GM21528 (cell line): Measurements from ENCODE around the gene ZNF385D.

Experiments
- ATAC-seq: cut with Tn5 transposase; IDR thresholded peaks from one replicate; pipeline ENCODE4 v1.9.1; 2021; ENCODE audit warnings: mild to moderate bottlenecking, moderate library complexity; ENCODE audit not compliant: unreplicated experiment, low FRiP score

The ZNF385D gene, protein sequence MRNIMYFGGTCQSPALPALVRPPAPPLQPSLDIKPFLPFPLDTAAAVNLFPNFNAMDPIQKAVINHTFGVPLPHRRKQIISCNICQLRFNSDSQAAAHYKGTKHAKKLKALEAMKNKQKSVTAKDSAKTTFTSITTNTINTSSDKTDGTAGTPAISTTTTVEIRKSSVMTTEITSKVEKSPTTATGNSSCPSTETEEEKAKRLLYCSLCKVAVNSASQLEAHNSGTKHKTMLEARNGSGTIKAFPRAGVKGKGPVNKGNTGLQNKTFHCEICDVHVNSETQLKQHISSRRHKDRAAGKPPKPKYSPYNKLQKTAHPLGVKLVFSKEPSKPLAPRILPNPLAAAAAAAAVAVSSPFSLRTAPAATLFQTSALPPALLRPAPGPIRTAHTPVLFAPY

DNA sequence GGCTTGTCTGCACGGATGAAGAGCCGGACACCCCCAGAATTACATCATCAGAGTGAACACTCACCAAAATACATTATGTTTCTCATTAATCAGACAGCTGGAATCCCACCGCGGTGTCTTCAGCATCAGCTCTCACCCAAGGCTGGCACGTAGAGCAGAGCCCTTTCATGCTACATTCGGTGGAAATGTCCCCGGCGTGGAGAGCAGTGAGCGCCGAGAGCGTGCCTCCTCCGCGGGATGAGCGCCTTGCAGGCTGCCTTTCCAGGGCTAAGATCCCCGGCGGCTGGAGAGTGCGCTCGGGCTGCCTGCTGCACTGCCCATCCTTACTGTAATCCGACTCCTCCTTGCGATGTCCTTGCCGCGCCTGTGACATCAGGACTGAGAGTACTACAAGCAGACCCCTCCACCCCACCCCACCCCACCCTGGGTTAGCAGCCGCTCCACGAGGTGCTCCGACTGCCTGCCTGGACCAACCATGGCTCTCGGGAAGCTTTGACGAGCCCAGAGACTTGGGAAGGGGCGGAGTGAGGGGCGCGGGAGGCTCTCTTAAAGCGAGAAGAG is at the start of gene ZNF385D:
Gene ZNF385D, minus strand, starts transcription at position 380 of the 561 bp plus-strand sequence. Its CDS starts 294 bp downstream, at position 86.
- no peak for ATAC-seq

DNA sequence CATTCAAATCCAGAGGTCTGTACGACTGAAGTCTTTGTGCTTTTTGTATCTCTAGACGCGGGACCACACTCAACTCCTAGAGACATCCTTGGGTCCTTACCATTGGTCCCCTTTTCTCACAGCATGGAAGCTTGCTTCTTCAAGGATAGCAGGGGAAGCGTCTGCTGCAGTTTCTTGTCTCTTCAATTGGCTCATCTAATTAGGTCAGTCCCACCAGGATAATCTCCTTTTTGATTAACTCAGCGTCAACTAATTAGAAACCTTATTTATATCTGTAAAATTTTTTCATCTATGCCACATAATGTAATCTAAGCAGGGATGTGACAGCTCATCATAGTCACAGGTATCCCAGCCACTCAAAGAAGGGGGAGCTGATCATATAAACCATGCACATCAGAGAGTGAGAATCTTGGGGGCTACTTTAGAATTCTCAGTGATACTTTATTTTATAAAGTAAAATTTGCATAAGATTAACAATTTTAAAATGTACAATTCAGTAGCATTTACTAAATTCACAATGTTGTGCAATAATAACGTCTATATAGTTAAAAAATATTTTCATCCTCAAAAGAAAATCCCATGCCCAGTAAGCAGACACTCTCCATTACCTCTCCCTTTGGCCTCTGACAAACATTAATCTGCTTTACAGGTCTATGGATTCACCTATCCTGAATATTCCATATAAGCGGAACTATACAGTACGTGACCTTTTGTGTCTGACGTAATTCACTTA is 47.5 kb upstream of the ZNF385D start:
- no peak for ATAC-seq

DNA sequence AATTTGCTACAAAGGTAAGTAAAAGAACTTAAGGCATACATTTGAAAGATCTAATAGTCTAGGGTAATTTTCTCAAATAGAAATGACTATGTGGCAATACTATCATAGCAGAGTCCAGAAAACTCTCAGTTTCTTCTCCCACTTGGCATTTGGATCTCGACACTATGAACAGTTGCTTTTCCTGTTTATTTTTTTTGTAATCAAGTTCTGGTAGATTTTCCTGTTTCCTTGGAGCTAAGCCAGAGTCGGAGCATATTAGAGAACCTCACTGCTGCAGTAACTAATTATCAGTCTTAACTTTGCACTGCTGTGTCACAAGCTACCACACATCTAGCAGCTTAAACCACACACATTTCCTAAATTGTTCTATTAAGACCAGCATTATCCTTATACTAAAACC is 44.9 kb upstream of the ZNF385D start:
- ATAC-seq = no peak

DNA sequence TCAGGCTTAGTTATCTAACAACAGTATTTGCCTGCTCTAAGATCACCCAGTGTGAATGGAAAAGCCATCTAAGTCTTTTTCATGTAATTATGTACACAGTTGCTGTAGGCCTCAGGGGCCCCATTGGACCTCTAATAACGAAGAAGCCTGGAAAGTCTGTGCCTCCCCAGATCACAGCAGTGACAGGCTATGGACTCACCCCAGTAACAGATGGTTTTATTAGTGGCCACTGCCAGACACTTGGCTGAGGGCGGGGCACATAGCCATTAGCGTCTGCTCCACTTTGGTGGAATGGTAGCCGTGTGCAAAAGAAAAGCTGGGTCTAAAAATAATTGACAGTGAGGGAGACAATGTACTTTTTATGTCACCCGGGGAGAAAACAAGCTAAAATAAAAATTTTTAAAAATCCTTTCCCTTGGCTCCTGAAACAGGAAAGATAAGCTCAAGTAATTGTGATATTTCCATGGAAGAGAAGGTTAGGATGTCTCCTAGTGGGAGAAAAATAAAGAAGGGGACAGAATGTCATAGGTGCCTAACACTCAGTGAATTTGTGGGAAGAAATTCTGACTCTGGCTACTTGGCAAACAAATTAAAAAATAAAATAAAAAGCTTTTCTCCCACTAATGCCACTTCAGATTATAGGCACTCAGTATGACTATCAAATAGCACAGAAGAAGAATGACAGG is 44.3 kb upstream of the ZNF385D start:
- ATAC-seq = no peak

DNA sequence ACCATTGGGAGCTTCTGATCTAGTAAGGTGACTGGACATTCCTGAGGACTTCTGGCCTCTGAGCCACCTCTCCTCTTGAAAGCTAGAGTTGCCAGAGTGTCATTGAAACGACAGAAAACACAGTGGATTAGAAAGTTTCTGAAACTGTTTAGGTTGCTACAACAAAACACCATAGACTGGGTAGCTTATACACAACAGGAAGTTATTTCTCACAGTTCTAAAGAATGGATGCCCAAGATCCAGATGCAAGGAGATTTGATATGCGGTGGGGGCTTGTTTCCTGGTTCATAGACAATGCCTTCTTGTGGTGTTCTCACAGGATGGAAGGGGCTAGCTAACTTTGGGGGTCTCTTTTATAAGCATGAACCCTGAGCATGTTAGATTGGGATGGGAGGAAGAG is 43.3 kb upstream of the ZNF385D start:
- ATAC-seq = no peak

DNA sequence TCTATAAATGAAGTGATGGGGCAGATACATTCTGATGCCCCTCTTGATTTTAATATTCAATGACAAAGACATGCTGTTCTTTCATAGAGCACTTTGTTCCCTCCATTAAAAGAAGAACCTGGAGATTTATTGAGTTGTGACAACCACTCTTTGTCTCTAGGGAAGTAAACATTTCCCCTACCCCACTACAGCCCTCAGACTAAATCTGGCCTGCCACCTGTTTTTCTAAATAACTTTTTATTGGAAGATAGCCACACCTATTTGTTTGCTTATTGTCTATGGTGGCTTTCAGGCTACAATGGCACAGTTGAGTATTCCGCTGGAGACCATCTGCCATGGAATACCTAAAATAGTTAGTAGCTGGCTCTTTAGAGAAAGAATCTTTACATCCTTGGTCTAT is 41.2 kb upstream of the ZNF385D start:
- ATAC-seq = no peak

DNA sequence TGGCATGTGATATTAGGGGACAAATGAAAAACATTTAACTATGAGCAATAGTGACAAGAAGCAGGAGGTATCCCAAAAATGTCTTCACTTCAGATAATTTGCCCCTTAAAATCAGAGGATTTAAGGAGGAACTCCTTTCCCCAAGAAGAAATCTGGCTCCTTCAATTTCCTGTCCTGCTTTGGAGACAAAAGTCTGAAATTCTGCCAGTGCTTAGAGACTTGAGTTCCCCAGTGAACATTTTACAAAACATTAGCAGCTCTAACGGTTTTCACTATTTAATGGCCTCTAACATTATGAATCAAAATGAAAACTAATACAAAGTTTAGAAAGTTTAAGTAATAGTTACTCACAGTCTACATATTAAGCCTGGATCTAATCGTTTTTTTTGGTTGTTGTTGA is 40.3 kb upstream of the ZNF385D start:
- ATAC-seq = no peak

DNA sequence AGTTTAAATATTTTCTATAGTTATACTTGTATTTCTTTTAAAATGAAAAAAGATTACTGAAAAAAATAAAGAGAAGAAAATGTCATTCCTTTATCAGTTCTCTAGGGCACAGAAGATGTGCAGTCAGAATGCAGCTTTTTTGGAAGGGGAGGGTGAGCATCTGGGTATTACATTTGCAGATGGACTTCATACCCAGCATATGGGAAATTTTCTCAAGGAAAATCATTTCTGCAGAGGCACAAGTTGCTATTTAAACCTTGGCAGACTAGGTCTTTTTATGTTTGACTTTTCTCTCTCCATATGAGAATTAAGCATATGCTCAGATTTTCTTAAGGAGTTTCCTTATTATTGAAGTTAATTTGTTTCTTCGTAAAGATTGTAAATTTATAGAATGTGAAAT is 39.5 kb upstream of the ZNF385D start:
- ATAC-seq = no peak

DNA sequence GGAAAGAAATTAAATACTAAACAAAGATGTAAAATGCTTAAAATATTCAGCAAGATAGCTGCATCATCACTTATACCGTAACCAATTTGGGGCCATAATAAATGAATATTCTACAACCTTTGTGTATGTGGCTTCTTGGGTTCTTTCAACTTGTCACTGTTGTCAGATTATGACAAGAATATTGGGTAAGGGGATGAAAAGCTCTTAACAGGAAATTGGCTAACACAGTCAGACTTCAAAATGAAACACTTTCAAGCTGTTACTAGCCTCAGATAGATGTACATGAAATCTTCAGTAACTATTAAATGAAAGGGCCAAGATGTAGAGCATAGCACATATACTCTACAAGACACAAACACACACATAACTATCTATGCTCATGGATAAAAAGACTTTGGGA is 38.7 kb upstream of the ZNF385D start:
- ATAC-seq = no peak

DNA sequence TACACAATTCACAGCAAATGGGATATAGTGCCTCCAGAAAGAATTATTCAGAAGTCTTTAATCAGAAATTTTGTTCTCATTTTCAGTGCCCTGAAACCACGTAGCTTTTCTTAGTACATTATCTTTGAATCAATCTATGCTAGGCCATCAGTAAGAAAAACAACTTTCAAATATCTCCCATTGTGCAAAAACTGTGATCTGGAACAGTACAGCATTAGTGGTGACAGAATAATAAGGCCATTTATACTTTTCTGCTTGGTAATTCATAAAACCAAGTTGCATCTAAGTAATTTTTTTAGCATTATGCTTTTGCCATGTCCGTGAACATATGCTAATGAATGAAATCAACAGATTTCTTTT is 35.4 kb upstream of the ZNF385D start:
- no peak for ATAC-seq

DNA sequence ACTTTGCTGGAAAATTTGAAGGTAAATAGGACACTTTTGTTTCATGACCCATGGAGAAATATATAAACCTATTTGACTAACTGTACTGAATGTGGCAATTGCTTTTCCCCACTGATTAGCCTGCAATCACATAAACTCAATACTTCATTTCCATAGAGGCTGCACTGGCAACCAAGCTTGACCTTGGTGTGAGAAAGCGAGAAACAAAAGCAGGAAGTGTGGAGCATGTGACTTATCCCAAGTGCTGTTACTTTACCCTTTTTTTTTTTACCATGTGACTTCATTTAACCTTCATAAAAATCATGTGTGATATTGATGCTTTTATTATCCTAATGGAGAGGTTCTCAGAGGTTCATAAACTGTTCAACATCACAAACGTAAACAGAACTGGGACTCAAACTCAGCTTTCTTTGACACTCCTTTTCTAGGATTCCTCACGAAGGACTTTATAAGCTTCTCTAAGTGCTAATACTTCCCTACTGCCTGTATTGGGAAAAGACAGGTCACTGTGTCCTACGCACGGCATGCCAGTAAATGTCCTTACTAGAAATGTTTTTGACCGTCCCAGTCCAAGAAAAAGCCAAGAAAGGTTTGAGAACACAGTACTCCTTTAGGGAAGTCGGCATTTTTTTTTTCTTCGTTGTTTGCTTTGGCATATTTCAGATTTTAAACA is 34.9 kb upstream of the ZNF385D start:
- ATAC-seq = no peak

DNA sequence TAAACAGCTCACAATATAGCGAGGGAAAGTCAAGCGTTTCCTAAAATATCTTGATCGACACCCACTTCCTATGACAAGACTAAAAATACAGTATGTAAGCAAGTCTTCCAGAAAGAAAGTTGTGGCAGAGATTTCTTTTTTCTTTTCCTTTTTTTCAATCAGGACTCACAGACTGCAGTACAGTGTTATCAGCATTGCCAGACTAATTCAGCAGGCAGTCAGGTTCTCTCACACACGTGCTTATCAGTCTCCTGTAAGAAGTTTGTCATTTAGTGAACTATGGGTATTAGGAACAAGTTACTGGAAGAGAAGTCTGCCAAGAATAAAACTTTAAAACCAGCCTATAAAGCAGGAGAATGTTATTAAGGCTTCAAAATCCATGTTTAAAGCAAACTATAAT is 32.8 kb upstream of the ZNF385D start:
- ATAC-seq = no peak

DNA sequence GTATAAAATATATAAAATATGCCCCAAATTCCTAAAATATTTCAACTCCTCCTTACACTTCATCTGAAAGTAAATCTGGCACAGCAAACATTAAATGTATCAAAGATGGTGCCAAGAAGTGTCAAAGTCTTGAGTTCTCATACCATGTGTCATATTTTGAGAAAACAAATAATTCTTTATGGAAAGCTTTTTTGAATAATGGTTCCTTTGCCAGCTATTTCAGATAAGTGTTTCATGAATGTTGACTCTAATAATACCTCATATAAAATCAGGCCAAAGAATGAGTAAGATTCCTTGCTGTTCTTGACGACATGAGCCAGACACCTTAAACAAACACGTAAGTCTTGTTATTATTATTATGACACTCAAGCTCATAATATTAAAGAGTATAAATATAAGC is 30.3 kb upstream of the ZNF385D start:
- ATAC-seq = no peak

DNA sequence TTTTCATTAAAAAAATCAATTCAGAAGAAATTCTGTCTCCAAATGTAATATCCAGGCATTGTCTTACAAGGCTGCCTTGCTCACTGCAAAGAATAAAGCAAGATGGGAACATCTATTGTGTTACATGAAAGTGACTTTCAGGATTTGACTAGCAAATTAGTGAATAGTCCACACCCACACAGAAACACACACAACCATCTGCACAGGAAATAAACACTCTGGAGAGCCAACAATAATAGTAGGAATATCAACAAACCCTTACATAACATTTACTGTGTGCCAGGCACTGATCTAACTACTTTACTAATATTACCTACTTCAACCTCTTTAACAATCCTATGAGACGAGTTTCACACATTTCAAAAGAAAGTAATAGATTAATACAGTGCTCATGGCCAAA is 28.9 kb upstream of the ZNF385D start:
- no peak for ATAC-seq

DNA sequence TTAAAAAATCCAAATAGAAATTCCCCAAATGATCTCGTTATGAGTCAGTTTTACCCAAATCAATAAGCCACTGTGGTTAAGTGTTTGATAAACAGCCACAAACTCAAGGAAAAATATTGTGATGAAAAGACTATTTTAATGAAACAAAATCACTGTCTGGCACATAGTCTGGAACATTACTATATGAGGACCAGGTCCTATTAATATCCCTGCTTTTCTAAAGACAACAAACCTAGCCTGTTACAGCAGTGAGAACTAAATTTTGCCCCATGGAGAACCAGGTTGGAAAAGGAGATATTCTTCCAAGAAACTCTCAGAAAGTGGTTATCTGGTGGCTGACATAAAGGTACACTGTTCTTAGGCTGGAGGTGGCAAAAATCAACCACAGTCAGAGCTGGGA is 27.7 kb upstream of the ZNF385D start:
- no peak for ATAC-seq

DNA sequence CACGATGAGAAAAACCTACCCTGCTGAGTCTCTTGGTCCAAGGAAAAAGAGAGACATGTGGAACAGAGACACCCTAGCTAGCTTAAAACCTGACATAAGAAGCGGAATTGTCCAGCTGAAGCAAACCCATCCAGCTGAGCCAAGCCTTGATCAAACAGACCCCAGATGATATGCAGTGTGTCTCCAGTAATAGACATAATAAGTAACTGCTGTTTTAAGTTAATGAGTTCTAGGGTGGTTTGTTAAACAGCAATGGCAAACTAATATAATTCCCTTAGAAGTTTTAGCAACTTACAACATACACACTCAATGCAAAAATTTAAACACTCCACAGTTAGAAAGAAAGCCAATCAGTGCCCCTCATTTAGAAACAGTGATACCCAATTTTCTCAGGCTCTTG is 26.8 kb upstream of the ZNF385D start:
- ATAC-seq = no peak

DNA sequence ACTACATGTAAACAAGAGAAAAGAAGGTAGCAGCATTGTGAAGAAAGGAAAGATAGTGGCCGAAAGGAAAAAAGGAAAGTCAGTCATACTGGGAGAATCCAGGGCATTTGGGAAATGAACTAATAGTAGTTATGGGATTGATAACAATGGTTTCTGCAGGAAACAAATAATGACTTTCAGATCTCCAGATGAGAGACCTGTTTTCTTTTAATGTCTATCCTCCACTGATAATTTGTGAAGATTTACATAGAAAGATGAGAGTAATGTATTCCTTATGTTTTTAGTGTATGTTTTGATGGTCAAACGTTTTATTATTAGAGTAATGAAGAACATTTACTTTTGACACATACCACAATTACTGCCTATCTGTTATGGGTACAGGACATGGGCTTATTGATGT is 15.0 kb upstream of the ZNF385D start:
- ATAC-seq = no peak

DNA sequence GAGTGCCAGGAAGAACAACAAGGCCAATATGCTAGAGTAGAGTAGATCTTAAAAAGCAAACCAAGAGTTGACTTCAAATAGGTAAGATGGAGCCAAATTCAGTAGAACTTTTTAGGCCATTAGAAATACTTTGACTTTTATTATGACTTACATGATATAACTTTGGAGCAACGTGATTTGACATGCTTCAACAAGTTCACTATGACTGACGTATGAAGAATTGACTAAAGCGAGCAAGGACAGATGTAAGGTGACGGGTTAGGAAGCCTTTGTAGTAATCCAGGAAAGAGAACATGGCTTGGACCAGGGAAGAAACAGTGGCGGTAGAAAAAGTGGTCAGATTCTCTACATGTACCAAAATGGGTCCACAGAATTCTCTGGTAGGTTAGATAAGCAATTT is 4.9 kb upstream of the ZNF385D start:
- no peak for ATAC-seq

DNA sequence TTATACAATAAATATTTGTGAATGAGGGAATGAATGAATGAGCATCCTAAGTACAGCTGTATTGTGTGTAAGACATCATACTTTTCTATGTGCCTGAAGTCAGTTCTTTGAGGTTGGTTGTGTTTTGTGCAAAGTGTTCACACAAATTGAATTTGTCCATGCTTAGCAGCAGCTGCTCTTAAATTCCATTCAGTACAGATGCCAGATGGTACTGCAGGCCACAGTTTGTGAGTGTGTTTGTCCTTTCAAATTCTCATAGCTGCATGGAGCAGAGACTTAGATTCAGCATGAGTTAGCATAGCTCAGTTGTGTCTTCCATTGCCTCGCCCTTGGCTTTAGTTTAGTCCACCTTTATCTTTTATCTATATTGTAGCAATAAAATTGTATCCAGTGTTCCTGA is 3.8 kb upstream of the ZNF385D start:
- ATAC-seq = no peak

DNA sequence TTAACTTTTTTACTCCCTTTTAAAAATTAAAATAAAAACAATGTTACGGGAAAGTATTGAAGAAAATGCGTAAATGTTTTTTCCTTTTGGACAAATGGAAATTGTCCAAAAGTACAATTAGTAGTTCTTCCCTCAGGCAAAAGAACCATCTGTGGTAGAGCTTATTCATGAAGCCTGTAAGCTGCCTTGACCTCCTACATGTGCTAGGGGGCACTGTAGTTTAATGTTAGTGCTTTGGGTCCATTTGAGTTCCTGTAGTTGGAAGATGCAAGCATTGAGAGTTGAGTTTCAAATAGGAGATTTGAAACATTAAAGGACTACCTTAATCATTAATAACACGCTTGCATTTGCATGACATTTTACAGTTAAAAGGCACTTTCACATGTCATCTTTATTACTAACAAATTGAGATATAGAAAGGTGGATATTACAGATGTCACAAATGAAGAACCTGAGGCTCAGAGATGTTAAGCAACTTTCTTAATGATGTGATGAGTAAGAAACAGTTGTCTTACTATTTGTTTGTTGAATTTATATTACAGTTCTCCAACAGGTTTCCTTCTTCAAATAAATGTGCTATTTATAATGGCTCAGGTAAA is 1.8 kb upstream of the ZNF385D start:
- no peak for ATAC-seq
